Neural progenitor cell (in vitro differentiated cells): ENCODE measurements around the gene DIP2A.

Source experiments
- CTCF ChIP-seq: fragments of 200-600 bp; sonication (generic); IDR thresholded peaks from 2 replicates; pipeline ENCODE4 v1.5.1; 2017; ENCODE audit warnings: antibody characterized with exemption, mild to moderate bottlenecking
- EZH2 ChIP-seq: fragments of 200-600 bp; sonication (generic); IDR thresholded peaks from 2 replicates; pipeline ENCODE4 v1.6.1; 2017; ENCODE audit warnings: antibody characterized with exemption, mild to moderate bottlenecking, moderate library complexity
- EZH2phosphoT487 ChIP-seq: fragments of 200-600 bp; sonication (generic); IDR thresholded peaks from 2 replicates; pipeline ENCODE4 v1.6.1; 2017; ENCODE audit warnings: antibody characterized with exemption

- TF ChIP-seq EZH2 = no peak
- TF ChIP-seq CTCF = no peak
- no peak for TF ChIP-seq EZH2phosphoT487
These were observed 7.0 kb downstream of the DIP2A start for GRCh38 chr21:46465651-46466050.
